IgD-negative memory B cell (primary cell): ENCODE measurements around the gene SLC35F3. TPM values are rescaled to one million over a fixed set of nuclear protein-coding genes. Genes with fewer than 3 reads are reported as not detected.
"Not testable (repeated sequence)": the region's sequence is repeated elsewhere in the genome, so short reads cannot be mapped to it uniquely, and the experiment has no call there.

Experiments used
- H3K27ac Mint-ChIP-seq, 3 donors: one replicate each; pipeline ENCODE4 v1.8.0; 2020 to 2022; ENCODE audit warnings: mild to moderate bottlenecking in 3 of 3, mixed read lengths in 3 of 3, moderate library complexity in 1 of 3
- H3K27me3 Mint-ChIP-seq: one replicate; pipeline ENCODE4 v1.8.0; 2021; ENCODE audit warnings: mixed read lengths
- H3K36me3 Mint-ChIP-seq: one replicate; pipeline ENCODE4 v1.8.0; 2020; ENCODE audit warnings: mild to moderate bottlenecking, mixed read lengths
- H3K4me1 Mint-ChIP-seq, 3 donors: one replicate each; pipeline ENCODE4 v1.8.0; 2020 to 2022; ENCODE audit warnings: mixed read lengths in 3 of 3, mild to moderate bottlenecking in 1 of 3
- H3K4me3 Mint-ChIP-seq, 4 donors: one replicate each; pipeline ENCODE4 v1.8.0; 2020 to 2022; ENCODE audit warnings: mild to moderate bottlenecking in 4 of 4, mixed read lengths in 4 of 4, moderate library complexity in 3 of 4
- H3K9me3 Mint-ChIP-seq, 3 donors: one replicate each; pipeline ENCODE4 v1.8.0; 2020 to 2021; ENCODE audit warnings: mixed read lengths in 3 of 3, mild to moderate bottlenecking in 1 of 3
- polyA plus RNA-seq: library from polyadenylated mRNA; unstranded; fragments of 300-500 nt; fragmentation: Illumina TruSeq; gene quantifications from one replicate; pipeline ENCODE4 v1.2.3, GENCODE V29; 2021

SLC35F3 gene
- polyA plus RNA-seq, 1 donor from 2014 or later: not detected

DNA sequence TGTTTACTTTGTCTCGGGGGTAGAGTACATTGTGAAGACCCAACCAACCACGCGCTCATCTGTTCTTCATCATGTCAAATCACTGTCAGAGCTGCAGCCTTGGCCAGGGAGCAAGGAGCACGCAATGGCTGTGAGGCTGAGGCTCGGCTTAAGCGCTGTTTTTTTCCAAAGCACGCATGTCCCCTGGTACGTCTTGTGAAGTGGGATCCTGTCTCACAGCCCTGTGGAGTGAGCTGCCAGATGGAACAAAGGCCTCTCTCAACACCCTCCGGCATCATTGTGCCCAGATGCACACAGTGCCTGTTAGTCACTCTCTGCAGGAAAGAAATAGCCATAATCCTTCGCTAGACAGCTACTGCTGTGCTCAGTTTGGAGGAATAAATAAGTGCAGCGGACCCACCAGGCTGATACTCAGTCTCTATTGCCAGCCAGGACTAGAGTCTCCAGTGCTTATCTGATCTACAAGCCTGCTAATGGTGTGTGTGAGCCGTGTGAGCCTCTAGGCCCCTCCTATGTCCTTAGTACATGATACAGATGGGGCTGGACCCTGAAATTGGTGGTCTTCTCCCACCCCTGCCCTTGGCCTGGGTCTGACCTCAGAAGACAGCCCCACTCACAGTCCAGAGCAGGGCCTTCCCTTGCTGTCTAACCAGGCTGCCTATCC is 377.5 kb downstream of the SLC35F3 start:
- Mint-ChIP-seq H3K9me3 (peaks cover 0 to 2% (median 0%) of the 10 kb centered on the region in 3 donors), H3K36me3 (no peaks in the 10 kb centered on the region), H3K4me3 (no peak overlapping the region), H3K27me3 (peaks cover 11% of the 10 kb centered on the region), H3K27ac (no peak overlapping the region), H3K4me1 (no peaks in the 10 kb centered on the region)

DNA sequence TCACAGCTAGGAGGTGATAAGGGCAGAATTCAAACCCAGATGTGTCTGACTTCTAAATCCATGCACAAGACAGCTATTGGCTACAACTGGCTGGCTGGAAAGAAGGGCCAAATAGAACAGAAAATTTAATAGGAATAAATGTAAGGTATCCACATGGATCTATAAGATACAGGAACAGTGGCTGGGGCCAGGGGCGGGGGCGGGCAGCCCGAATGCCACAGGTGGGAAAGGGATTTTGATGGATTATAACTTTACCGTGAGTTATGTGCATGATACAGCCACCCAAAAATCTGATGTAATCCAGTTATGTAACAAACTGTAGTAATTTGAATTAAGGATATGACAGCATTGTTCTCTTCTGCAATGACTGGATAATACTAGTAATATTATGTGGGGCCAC is 381.7 kb downstream of the SLC35F3 start:
- Mint-ChIP-seq H3K36me3 (no peaks in the 10 kb centered on the region), H3K27ac (no peak overlapping the region), H3K4me3 (no peak overlapping the region), H3K9me3 (peaks cover 2 to 14% (median 5%) of the 10 kb centered on the region in 3 donors), H3K4me1 (no peaks in the 10 kb centered on the region), H3K27me3 (peaks cover 11% of the 10 kb centered on the region)

DNA sequence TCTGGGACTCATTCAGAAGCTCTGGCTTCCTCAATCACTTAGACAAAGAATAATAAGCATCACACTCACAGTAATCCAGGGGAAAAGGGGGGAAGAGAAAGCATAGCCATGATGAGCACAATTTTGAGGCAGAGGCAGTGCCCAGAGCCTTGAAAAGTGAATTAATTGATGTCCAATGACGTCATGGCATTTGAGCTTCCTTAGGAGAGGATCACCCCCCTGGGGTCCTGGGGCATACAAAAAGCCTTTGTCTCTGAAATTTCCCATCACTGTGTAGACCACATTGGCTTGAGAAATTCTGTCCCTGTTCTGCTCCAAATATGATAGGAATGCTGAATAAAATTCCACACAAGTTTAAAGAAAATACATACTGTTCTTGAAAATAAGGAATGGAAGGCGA is 384.5 kb downstream of the SLC35F3 start:
- no peaks in the 10 kb centered on the region for H3K4me1 Mint-ChIP-seq
- H3K9me3 Mint-ChIP-seq: peaks cover 2 to 14% (median 9%) of the 10 kb centered on the region in 3 donors
- H3K4me3 Mint-ChIP-seq: peak overlapping the region in 1 of 4 donors; percentile 44
- no peaks in the 10 kb centered on the region for H3K36me3 Mint-ChIP-seq
- H3K27me3 Mint-ChIP-seq: peaks cover 11% of the 10 kb centered on the region
- H3K27ac Mint-ChIP-seq: no peak overlapping the region

- no peaks in the 10 kb centered on the region for H3K36me3 Mint-ChIP-seq
- H3K27ac Mint-ChIP-seq: no peak overlapping the region
These were observed 385.2 kb downstream of the SLC35F3 start for GRCh38 chr1:234289538-234290305.

GRCh38 chr1:234292011-234292410 is 387.5 kb downstream of the SLC35F3 start:
- Mint-ChIP-seq H3K27me3 (peaks cover 18% of the 10 kb centered on the region), H3K4me1 (no peaks in the 10 kb centered on the region), H3K9me3 (peaks cover 2 to 14% (median 7%) of the 10 kb centered on the region in 3 donors), H3K4me3 (no peak overlapping the region), H3K36me3 (no peaks in the 10 kb centered on the region), H3K27ac (no peak overlapping the region)

More at GRCh38 chr1:234289538-234290305, 385.2 kb downstream of the SLC35F3 start:
- H3K4me3 Mint-ChIP-seq: peak overlapping the region in 1 of 4 donors; percentile 44
- peaks cover 2 to 14% (median 9%) of the 10 kb centered on the region in 3 donors for H3K9me3 Mint-ChIP-seq
- H3K4me1 Mint-ChIP-seq: no peaks in the 10 kb centered on the region
- peaks cover 13% of the 10 kb centered on the region for H3K27me3 Mint-ChIP-seq

DNA sequence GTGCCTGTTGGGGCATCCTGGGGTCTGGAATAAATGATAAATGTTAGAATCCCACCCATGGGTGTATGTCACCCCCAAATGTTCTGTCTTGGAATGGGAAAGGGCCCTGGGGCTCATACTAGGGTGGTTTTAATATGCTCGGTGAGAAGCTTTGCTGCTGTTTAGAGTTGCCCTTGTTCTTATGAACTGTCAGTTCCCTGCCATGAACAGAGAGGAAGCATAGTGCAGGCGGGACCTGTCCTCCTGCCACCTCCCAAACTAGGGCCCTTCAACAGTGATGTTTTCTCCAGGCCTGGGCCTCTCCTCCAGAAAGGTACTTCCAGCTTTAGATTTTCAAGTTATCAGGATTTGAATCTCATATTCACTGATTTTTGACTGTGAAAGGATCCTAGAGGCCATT is 388.1 kb downstream of the SLC35F3 start:
- Mint-ChIP-seq H3K9me3 (peaks cover 2 to 14% (median 7%) of the 10 kb centered on the region in 3 donors), H3K27ac (no peak overlapping the region), H3K36me3 (no peaks in the 10 kb centered on the region), H3K4me3 (no peak overlapping the region), H3K27me3 (peaks cover 21% of the 10 kb centered on the region), H3K4me1 (no peaks in the 10 kb centered on the region)

- Mint-ChIP-seq H3K4me3 (no peak overlapping the region), H3K36me3 (no peaks in the 10 kb centered on the region), H3K27ac (no peak overlapping the region), H3K27me3 (peaks cover 26% of the 10 kb centered on the region), H3K4me1 (no peaks in the 10 kb centered on the region), H3K9me3 (peaks cover 2 to 17% (median 11%) of the 10 kb centered on the region in 3 donors)
These were observed 389.8 kb downstream of the SLC35F3 start for GRCh38 chr1:234294109-234294817.

- Mint-ChIP-seq H3K27ac (no peak overlapping the region), H3K36me3 (no peaks in the 10 kb centered on the region), H3K27me3 (peaks cover 26% of the 10 kb centered on the region), H3K4me3 (no peak overlapping the region), H3K9me3 (peaks cover under 1 to 12% (median 8%) of the 10 kb centered on the region in 3 donors), H3K4me1 (no peaks in the 10 kb centered on the region)
These were observed 390.6 kb downstream of the SLC35F3 start for GRCh38 chr1:234295068-234295467.

DNA sequence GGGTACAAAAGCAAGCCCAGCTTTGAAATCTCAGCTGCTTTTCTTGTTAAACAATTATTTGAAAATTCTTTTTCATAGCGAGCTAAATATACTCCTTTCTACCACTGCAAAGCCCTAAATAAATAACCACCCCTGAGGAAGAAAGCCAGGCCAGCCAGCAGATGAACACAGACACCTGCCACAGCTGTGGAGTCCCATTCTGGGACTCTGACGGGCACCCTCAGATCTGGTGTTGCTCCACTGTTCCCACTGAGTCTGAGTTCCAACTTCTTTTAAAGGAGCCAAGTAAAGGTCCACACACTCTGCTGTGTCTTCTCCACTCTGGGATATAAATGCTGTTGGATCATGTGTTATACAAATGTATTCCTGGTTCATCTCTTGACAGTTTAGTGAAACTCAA is 391.1 kb downstream of the SLC35F3 start:
- Mint-ChIP-seq H3K4me1 (no peaks in the 10 kb centered on the region), H3K4me3 (no peak overlapping the region), H3K36me3 (no peaks in the 10 kb centered on the region), H3K27me3 (peaks cover 26% of the 10 kb centered on the region), H3K27ac (no peak overlapping the region), H3K9me3 (peaks cover 0 to 8% (median 8%) of the 10 kb centered on the region in 3 donors)

DNA sequence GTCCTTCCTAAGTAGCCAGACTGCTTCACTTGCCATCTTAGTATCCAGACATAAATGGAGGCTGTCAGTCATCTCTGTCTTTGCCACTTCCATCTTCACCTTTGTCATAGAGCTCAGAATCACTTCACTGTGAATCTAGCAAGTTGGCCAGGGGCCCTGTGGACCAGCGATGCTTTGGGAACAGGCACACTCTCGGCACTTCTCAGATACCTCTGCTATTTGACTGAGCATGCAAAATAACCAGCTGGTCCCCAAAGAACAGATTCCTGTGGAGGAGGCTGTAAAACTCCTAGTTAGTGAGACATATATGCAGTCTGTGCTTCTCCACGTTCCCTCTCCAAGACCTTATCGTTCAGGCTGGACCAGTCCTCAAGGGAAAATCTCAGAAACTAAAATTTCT is 392.0 kb downstream of the SLC35F3 start:
- Mint-ChIP-seq H3K27me3 (peaks cover 24% of the 10 kb centered on the region), H3K9me3 (peaks cover 0 to 8% (median 4%) of the 10 kb centered on the region in 3 donors), H3K36me3 (no peaks in the 10 kb centered on the region), H3K27ac (no peak overlapping the region), H3K4me1 (no peaks in the 10 kb centered on the region), H3K4me3 (no peak overlapping the region)

DNA sequence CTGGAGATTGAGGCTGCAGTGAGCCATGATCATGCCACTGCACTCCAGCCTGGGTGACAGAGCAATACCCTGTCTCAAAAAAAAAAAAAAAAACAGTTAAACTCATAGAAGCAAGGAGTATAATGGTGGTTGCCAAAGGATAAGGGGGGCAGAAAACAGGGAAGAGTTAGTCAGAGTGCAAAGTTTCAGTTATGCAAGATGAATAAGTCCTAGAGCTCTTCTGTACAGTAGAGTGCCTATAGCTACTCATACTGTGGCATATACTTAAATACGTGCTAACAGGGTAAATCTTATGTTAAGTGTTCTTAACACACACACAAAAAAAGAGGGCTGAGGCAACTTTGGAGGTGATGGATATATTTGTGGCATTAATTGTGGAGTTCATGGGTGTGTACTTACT is 393.2 kb downstream of the SLC35F3 start:
- H3K4me3 Mint-ChIP-seq: peak overlapping the region in 1 of 4 donors; percentile 29
- no peaks in the 10 kb centered on the region for H3K36me3 Mint-ChIP-seq
- H3K27ac Mint-ChIP-seq: no peak overlapping the region
- peaks cover 22% of the 10 kb centered on the region for H3K27me3 Mint-ChIP-seq
- no peaks in the 10 kb centered on the region for H3K4me1 Mint-ChIP-seq
- H3K9me3 Mint-ChIP-seq: peaks cover 0 to 4% (median 4%) of the 10 kb centered on the region in 3 donors

GRCh38 chr1:234300096-234300495 is 395.6 kb downstream of the SLC35F3 start:
- H3K27me3 Mint-ChIP-seq: peaks cover 21% of the 10 kb centered on the region
- peaks cover 0 to 1% (median 0%) of the 10 kb centered on the region in 3 donors for H3K4me1 Mint-ChIP-seq
- H3K36me3 Mint-ChIP-seq: no peaks in the 10 kb centered on the region
- H3K9me3 Mint-ChIP-seq: peaks cover 0 to 8% (median 4%) of the 10 kb centered on the region in 3 donors
- H3K4me3 Mint-ChIP-seq: no peak overlapping the region
- no peak overlapping the region for H3K27ac Mint-ChIP-seq

- H3K4me1 Mint-ChIP-seq, H3K4me3 Mint-ChIP-seq, H3K36me3 Mint-ChIP-seq, H3K9me3 Mint-ChIP-seq, H3K27ac Mint-ChIP-seq: not testable (repeated sequence)
- H3K27me3 Mint-ChIP-seq: peaks cover 17% of the 10 kb centered on the region
These were observed 397.2 kb downstream of the SLC35F3 start for GRCh38 chr1:234301663-234302062.

- H3K36me3 Mint-ChIP-seq: no peaks in the 10 kb centered on the region
- H3K9me3 Mint-ChIP-seq: peaks cover 0 to 8% (median 4%) of the 10 kb centered on the region in 3 donors
- no peak overlapping the region for H3K27ac Mint-ChIP-seq
- peaks cover 16% of the 10 kb centered on the region for H3K27me3 Mint-ChIP-seq
- peaks cover 0 to 1% (median 0%) of the 10 kb centered on the region in 3 donors for H3K4me1 Mint-ChIP-seq
- no peak overlapping the region for H3K4me3 Mint-ChIP-seq
These were observed 398.0 kb downstream of the SLC35F3 start for GRCh38 chr1:234302354-234302962.

GRCh38 chr1:234303231-234303630 is 398.8 kb downstream of the SLC35F3 start:
- Mint-ChIP-seq H3K27me3 (peaks cover 14% of the 10 kb centered on the region), H3K9me3 (peaks cover 0 to 8% (median 1%) of the 10 kb centered on the region in 3 donors), H3K4me3 (no peak overlapping the region), H3K27ac (no peak overlapping the region), H3K36me3 (no peaks in the 10 kb centered on the region), H3K4me1 (peaks cover 0 to 1% (median 0%) of the 10 kb centered on the region in 3 donors)
